HepG2 (cell line): Measurements from ENCODE around the gene DOCK10.

Experiments used
- HBP1 ChIP-seq: IDR thresholded peaks from 2 replicates; pipeline ENCODE4 v1.6.1; 2016; ENCODE audit warnings: low read depth, control low read depth
- TCF12 ChIP-seq, 2 experiments: fragments of 450-650 bp in 1 of 2; sonication (generic) in 1 of 2; formaldehyde crosslinking in 1 of 2; IDR thresholded peaks; 2 replicates each; pipeline versions ENCODE4 v1.6.1 to v1.8.0; 2017 to 2022; ENCODE audit warnings: antibody characterized with exemption in 1 of 2, mild to moderate bottlenecking in 1 of 2, missing genetic modification reagents in 1 of 2, moderate library complexity in 1 of 2
- ZNF263 ChIP-seq: sonication (generic); formaldehyde crosslinking; IDR thresholded peaks from 2 replicates; pipeline ENCODE4 v1.4.0; 2020; ENCODE audit warnings: missing genetic modification reagents

GRCh38 chr2:225022188-225022587 is 20.1 kb downstream of the DOCK10 start:
- TF ChIP-seq ZNF263 (no peak), TCF12 (IDR thresholded peaks at IDR 0.05) (no peak), TCF12 (CRISPR knock-in tag; IDR thresholded peaks at IDR 0.05) (no peak), HBP1 (CRISPR knock-in tag) (no peak)
